Activated CD8-positive, alpha-beta memory T cell treated with anti-CD3 and anti-CD28 coated beads for 36 hours (primary cell): ENCODE data around the gene CEBPE. TPM values are rescaled to one million over a fixed set of nuclear protein-coding genes. Genes with fewer than 3 reads are reported as not detected.

ENCODE experiments used
- CTCF ChIA-PET: fragments of 350-600 bp; sonication (Branson Sonifier 250); formaldehyde crosslinking; loops from one replicate; lab custom pipeline; 2021; ENCODE audit warnings: antibody characterized with exemption; lab: Charles Lee
- POLR2A ChIA-PET: fragments of 350-600 bp; sonication (Branson Sonifier 250); formaldehyde crosslinking; loops from one replicate; lab custom pipeline; 2021; ENCODE audit warnings: antibody characterized with exemption; lab: Charles Lee
- total RNA-seq, 2 experiments: library from RNA; stranded (reverse); gene quantifications; one replicate each; pipeline ENCODE4 v1.2.3, GENCODE V29; 2021

The CEBPE gene
- total RNA-seq, 2 experiments from 2014 or later: 0.19 to 0.21 TPM

- ChIA-PET CTCF (interaction anchor here (0.8 to 3.4 kb wide), 12 partner anchors 10 to 285 kb away, joined by 3 to 18 read pairs (median 6); partner anchors contain the start of gene CDH24), POLR2A (interaction anchor here (0.6 to 1.8 kb wide), 11 partner anchors 10 to 226 kb away, joined by 3 to 11 read pairs (median 5); partner anchors contain the start of genes HAUS4 and PABPN1)
Measured at GRCh38 chr14:23095196-23096108, 23.6 kb downstream of the CEBPE start, which contains the start of gene C14orf119. Gene C14orf119 (plus strand): TSS chr14:23095505. CDS start chr14:23097659, 2,154 bp downstream.

DNA sequence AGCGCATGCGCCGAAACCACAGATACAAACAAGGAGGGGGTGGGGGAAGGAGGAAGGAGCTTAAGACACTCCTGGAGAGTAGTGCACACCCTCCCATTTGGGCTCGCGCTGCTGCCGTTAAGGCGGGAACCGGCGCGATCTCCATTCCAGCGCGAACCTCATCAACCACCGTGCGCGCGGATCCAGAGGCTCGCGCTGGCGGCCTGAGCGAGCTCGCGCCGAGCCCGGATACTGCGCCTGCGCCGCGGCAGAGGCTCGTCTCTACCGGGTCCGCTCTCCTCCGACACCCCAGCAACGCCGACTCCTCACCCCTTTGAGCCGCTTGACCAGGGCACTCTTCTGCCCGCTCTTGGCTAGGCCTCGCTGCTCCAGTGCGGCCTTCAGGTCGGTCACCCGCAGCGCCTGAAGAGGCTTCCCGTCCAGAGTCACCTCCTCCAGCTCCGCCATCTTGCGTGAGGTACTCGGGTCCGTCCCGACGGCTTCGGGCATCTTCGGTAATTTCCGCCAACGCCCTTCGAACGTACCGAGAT lies 24.3 kb downstream of the CEBPE start, which contains the start of gene ACIN1:
Gene ACIN1 (minus strand): TSS at position 471 of the 530 bp plus-strand sequence. CDS start 24 bp downstream, at position 447.
- ChIA-PET POLR2A (interaction anchor here (1.1 to 1.8 kb wide), 9 partner anchors 9 to 227 kb away, joined by 3 to 11 read pairs (median 5); partner anchors contain the start of genes HAUS4 and PABPN1), CTCF (interaction anchor here (0.8 to 3.4 kb wide), 14 partner anchors 9 to 286 kb away, joined by 3 to 18 read pairs (median 5); partner anchors contain the start of gene CDH24)

DNA sequence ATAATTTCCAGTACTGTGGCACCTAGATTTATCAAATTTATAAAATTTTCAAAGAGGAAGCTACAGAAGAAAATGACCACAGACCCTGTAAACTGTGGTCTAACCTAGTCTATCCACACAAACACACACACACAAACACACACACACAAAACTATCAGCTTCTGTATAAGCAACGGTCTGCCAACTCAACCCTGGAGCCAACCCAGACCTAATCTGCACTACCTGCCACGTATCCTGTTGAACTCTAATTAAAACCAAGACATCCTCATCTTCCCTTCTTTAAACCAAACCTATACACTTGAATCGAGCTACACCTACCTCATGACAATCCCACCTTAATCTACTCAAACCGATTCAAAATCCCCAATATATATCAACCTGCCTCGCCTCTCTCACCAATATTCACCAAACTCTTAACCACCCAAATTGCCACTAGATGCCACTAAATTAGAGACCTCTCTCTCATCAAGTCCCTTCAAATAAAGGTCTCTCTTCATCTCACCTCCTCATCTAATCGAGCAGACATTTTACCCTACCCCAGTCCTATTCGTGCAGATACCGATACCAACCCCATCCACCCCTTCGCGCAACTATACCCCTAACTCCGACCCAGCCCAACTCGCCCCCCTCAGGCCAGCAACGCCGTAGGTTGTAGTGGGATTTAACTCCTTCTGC lies 24.9 kb downstream of the CEBPE start:
- ChIA-PET POLR2A (interaction anchor here (0.6 to 1.8 kb wide), 9 partner anchors 9 to 227 kb away, joined by 3 to 11 read pairs (median 5); partner anchors contain the start of genes HAUS4 and PABPN1), CTCF (interaction anchor here (0.8 to 3.4 kb wide), 12 partner anchors 9 to 207 kb away, joined by 3 to 18 read pairs (median 5); partner anchors contain the start of gene CDH24)

- CTCF ChIA-PET: interaction anchor here (3.4 kb wide), 1 partner anchor 17 kb away, joined by 18 read pairs; no protein-coding TSS in a partner anchor
- POLR2A ChIA-PET: interaction anchor here (0.6 kb wide), 1 partner anchor 31 kb away, joined by 3 read pairs; no protein-coding TSS in a partner anchor
Measured at GRCh38 chr14:23093526-23093925, 25.5 kb downstream of the CEBPE start.

DNA sequence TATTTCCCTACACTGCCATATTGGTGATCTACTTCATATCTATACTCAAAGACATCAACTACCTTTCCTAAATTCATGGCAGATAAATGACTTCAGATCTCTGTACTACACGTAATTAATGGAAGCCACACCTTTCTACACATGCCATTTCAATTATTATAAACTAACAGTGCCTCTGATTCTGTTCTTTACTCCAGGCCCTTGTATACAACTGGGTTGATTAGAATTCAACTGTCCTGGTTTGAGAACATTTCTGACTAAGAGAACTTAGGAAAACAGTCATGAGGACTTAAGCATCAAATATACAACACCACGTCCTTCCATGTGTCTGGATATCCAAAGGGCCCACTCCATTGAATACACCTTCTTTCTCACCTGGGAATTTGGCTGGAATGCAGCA lies 26.0 kb downstream of the CEBPE start:
- ChIA-PET POLR2A (interaction anchor here (0.8 kb wide), 1 partner anchor 208 kb away, joined by 3 read pairs; no protein-coding TSS in a partner anchor), CTCF (interaction anchor here (1.5 to 2.6 kb wide), 2 partner anchors 10 to 25 kb away, joined by 5 to 12 read pairs; no protein-coding TSS in a partner anchor)

- ChIA-PET CTCF (interaction anchor here (0.7 to 3.7 kb wide), 7 partner anchors 9 to 254 kb away, joined by 3 to 22 read pairs (median 5); no protein-coding TSS in a partner anchor), POLR2A (interaction anchor here (0.6 to 1.2 kb wide), 4 partner anchors 17 to 140 kb away, joined by 3 to 11 read pairs (median 5); no protein-coding TSS in a partner anchor)
Measured at GRCh38 chr14:23091294-23092225, 27.5 kb downstream of the CEBPE start.

GRCh38 chr14:23090254-23090636 lies 28.8 kb downstream of the CEBPE start:
- ChIA-PET POLR2A (no interaction called here), CTCF (interaction anchor here (0.5 to 3.7 kb wide), 5 partner anchors 13 to 1276 kb away, joined by 4 to 22 read pairs (median 6); no protein-coding TSS in a partner anchor)

DNA sequence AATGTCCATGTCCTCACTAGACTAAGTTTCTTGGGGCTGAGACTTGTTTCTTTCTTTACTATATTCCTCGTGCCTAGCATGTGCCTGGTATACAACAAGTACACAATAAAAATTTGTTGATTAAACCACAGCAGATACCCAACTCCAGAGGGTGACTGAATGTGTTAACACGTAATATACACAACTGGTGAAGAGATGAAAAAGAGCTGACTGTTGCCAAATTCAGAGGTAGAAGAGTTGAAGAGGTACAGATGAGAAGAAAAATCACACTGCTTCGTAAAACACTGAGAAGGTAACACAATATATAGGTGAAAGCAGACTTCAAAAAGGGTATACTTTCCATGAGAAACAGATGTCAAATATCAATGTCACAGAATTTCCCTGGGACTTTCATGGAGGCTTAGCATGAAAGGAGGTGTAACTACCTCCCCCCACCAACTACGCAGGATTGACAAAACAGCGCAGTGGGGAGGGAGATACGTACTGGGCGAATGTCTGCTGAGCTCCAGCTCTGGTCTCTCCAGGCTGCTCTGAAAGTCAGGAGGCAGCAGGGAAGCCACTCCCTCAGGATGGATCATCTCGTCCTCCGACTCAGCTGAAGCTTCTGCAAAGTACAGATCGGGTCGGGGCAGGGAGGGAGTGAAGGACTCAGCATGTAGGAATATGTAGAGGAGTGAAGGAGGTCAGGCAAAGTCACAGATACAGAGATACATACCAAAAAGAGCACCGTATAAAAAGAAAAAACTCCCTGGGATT lies 29.4 kb downstream of the CEBPE start:
- ChIA-PET POLR2A (no interaction called here), CTCF (interaction anchor here (0.5 to 3.7 kb wide), 5 partner anchors 13 to 1276 kb away, joined by 4 to 22 read pairs (median 6); no protein-coding TSS in a partner anchor)

- CTCF ChIA-PET: interaction anchor here (0.9 to 2.5 kb wide), 2 partner anchors 9 to 13 kb away, joined by 3 to 8 read pairs; no protein-coding TSS in a partner anchor
- POLR2A ChIA-PET: no interaction called here
Measured at GRCh38 chr14:23086565-23086964, 32.5 kb downstream of the CEBPE start.

GRCh38 chr14:23085458-23085857 lies 33.6 kb downstream of the CEBPE start:
- ChIA-PET CTCF (interaction anchor here (1.0 to 2.5 kb wide), 3 partner anchors 8 to 17 kb away, joined by 3 to 8 read pairs (median 4); partner anchors contain the start of gene ACIN1), POLR2A (interaction anchor here (1.1 to 2.2 kb wide), 2 partner anchors 9 to 10 kb away, joined by 4 to 11 read pairs; partner anchors contain the start of genes ACIN1 and C14orf119)

- POLR2A ChIA-PET: interaction anchor here (0.5 kb wide), 1 partner anchor 162 kb away, joined by 3 read pairs; the partner anchor contains the start of gene RBM23
- CTCF ChIA-PET: interaction anchor here (1.8 to 2.5 kb wide), 2 partner anchors 12 to 15 kb away, joined by 6 to 10 read pairs; partner anchors contain the start of genes ACIN1 and C14orf119
Measured at GRCh38 chr14:23080474-23080873, 38.6 kb downstream of the CEBPE start.

DNA sequence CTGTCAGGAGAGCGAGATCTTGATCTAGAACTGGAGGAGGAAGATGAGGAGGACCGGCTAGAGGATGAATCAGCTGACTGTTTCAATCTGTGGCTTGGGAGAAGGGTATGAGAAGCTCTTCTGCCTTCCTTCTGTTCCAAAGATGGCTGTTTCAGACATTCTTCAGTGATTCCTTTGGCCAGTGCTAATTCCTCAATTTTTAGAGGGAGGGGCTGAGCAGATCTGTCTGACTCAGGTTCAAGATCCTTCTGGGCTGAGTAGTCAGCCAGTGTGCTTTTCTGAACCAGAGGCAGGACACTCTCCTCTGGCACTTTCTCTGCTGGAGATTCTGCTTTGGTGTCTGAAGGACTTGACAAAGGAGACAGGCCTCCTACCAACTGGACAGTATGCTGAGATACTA lies 39.3 kb downstream of the CEBPE start:
- ChIA-PET POLR2A (no interaction called here), CTCF (interaction anchor here (1.8 to 2.5 kb wide), 2 partner anchors 11 to 16 kb away, joined by 6 to 10 read pairs; partner anchors contain the start of genes ACIN1 and C14orf119)

DNA sequence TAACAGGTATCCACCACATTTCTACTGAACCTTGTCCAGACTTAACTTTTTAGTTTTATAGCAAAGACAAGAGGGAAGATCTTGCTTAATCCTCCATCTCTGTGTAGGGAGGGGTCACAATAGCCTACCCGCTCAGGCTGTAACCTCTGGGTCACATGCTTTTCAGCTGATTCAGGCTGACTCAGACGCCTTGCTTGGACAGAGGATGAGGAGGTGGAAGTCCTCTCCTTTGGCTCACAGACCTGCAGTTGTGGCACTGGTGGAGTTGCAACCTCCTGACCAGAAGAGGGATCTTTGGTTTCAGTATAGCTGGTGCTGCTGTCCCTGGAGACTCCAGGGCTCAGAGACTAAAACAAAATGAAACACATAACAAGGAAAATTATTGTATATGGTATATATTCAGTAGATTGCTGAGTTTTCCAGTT lies 40.4 kb downstream of the CEBPE start:
- POLR2A ChIA-PET: no interaction called here
- CTCF ChIA-PET: interaction anchor here (2.5 to 3.0 kb wide), 2 partner anchors 10 to 31 kb away, joined by 14 to 22 read pairs; no protein-coding TSS in a partner anchor

GRCh38 chr14:23077962-23078361 lies 41.1 kb downstream of the CEBPE start:
- ChIA-PET POLR2A (no interaction called here), CTCF (interaction anchor here (1.2 to 4.1 kb wide), 8 partner anchors 8 to 244 kb away, joined by 4 to 22 read pairs (median 11); partner anchors contain the start of genes ACIN1 and C14orf119)

DNA sequence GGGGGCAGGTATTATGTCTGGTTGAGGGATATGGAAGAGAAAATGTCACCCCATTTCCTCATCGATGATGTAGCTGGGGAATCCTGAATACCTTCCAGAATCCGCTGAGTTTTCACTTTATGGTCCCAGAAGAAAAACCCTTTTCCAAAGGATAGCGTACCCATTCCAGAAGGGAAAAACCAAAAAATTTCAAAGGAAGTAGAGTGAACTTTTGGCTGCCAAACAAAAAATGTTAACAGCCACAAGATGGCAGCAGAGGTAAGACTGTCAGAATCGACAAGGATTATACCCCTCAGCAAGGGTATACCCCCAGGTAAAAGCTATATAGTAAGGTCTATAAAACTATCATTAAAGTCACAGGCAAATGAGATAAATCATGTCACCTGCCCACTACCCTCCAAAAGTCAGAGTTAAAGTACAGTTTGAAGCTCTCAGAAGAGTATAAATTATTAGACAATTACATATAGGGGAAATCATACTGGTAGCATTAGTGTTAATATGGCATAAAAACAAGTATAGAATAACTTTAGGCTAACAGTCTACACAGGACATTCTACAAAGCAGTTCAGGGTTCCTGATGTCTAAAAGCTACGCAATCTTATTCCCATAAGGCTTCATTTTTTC lies 42.2 kb downstream of the CEBPE start:
- CTCF ChIA-PET: interaction anchor here (0.5 to 4.1 kb wide), 19 partner anchors 8 to 245 kb away, joined by 3 to 22 read pairs (median 4); partner anchors contain the start of genes ACIN1 and C14orf119
- POLR2A ChIA-PET: no interaction called here
